Stimulated activated CD8-positive, alpha-beta memory T cell treated with anti-CD3 and anti-CD28 coated beads, Interleukin-4, amount 100 ng/mL, for 24 hours (primary cell): ENCODE data around the gene LRBA.
"Not testable (repeated sequence)": the region's sequence is repeated elsewhere in the genome, so short reads cannot be mapped to it uniquely, and the experiment has no call there.

ENCODE experiments used
- DNase-seq: peaks from one replicate; pipeline ENCODE4 v3.0.0-alpha.2; 2020; ENCODE audit warnings: low read depth

Gene LRBA

DNA sequence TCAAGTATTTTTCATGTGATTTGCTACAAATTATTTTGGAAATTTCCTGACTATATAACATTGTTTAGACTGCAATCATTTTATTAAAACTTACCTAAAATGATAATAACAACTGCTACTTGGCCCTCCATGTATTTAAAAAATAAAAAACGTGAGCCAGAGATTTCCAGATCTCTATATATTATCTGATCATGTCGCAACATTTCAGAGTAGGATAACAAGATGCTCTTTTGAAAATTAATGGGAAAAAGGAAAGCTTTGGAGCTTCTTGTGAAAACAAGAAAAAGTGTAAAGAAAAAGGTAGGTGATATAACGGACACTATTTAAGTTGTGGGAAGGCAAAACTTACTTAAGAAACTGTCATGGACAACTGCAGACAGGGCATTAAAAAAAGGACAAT lies 448.0 kb downstream of the LRBA start:
- DNase-seq = no peak

DNA sequence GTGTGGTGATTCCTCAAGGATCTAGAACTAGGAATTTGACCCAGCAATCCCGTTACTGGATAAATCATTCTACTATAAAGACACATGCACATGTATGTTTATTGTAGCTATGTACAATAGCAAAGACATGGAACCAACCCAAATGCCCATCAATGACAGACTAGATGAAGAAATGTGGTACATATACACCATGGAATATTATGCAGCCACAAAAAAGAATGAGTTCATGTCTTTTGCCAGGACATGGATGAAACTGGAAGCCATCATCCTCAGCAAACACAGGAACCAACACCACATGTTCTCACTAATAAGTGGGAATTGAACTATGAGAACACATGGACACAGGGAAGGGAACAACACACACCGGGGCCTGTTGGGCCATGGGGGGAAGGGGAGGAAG lies 450.1 kb downstream of the LRBA start:
- not testable (repeated sequence) for DNase-seq

DNA sequence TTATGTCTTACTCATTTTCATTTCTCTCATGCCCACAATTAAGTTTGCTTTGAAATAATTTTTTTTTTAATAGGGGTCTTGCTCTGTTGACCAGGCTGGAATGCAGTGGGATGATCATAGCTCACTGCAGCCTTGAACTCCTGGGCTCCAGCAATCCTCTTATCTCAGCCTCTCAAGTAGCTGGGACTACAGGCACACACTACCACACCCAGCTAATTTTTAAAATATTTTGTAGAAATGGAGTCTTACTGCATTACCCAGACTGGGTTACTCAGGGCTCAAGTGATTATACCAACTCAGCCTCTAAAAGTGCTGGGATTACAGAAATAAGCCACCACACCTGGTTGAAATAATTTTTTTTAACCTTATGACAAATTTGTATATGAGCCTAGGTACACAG lies 452.3 kb downstream of the LRBA start:
- DNase-seq = no peak

DNA sequence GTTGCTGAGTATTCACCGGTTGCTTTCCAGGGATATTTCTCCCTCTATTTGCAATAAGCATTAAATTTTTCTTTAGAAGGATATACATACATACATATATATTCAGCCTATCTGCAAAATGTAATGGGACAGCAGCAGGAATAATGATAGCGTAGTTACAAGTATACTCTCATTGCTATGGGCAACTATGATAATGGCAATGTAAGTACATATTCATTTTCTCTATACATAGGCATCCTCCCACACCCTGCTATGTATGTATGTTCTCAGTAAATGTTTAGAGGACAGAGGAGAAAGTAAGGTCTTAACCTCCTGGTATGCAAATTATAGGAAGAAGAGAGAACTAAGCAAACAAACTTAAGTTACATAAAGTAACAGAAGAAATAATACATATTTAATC lies 452.8 kb downstream of the LRBA start:
- no peak for DNase-seq

DNA sequence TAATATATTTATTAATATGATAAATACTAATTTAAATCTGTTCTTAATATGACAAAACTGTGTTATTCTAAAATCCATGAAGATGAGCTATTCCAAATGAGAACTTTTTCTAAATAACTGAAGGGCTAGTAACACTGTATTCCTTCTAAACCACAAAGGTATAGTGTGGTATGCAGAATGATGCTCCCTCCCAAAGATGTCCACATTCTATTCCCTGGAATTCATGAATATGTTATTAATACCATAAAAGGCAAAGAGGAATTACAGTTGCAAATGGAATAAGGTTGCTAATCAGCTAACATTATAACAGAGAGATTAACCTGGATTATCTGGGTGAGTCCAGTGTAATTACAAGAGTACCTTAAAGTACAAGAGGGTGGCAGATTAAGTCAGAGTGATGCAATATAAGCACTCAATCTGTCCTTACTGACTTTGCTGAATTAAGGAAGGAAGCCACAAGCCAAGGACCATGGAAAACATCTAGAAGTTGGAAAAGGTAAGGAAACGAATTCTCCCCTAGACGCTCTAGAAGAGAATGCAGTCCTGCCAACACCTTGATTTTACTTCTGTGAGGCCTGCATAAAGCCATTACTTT lies 453.8 kb downstream of the LRBA start:
- DNase-seq = no peak

DNA sequence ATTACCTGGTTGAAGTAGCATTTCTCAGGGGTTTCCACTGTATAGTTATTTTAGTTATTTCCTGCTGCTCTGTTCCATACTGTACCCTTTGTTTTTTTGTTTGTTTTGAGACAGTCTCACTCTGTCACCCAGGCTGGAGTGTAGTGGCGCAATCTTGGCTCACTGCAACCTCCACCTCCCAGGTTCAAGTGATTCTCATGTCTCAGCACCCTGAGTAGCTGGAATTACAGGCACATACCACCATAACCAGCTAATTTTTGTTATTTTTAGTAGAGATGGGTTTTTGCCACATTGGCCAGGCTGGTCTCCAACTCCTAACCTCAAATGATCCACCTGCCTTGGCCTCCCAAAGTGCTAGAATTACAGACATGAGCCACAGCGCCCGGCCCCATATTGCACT lies 457.3 kb downstream of the LRBA start:
- DNase-seq = not testable (repeated sequence)

DNA sequence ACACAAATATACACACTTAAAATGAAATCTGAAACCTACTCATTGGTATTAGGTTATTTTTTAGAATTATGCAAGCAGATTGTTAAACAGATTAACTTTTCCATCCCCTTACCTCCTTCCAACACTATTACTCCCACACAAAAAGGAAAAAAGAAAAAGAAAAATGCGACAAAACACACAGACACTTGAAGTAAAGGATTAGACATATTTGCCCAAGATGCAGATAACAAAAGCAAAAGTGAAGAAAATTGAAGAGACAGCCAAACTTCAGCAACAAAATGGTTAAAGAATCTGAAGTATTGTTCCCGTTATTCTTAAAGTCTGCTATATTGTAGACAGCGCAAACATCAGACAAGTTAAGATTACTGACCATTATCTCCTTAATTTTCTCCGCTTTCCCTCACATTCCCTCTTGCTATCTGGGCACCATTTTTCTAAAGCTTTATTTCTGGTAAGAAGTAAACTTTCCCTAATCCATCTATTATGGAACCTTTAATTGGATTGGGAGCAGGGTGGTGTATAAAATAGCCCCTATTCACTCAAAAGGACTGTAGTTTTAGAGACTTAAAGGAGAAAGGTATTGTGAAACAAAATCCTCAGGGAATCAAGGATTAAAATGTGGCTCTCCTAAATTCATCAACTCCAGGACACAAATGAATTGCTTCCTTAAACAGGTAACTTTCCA lies 467.8 kb downstream of the LRBA start:
- no peak for DNase-seq

DNA sequence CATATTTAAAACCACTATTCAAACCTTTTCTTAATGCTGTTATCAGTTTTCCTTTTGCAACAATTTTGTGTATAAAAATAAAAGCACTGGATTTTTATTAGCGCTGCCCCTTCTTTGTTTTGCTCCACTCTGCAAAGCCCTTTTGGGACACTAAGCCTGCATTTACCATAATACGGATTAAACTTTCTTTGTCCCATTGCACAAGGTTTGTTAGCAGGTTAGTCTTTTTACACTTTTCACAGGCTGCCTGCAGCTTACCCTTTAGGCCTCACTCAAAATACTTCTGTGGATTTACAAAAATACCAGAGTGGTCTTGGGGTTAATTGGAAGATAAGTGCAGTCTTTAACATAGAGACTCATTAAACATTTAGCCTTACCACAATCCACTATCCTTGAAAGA lies 468.8 kb downstream of the LRBA start:
- DNase-seq = no peak

DNA sequence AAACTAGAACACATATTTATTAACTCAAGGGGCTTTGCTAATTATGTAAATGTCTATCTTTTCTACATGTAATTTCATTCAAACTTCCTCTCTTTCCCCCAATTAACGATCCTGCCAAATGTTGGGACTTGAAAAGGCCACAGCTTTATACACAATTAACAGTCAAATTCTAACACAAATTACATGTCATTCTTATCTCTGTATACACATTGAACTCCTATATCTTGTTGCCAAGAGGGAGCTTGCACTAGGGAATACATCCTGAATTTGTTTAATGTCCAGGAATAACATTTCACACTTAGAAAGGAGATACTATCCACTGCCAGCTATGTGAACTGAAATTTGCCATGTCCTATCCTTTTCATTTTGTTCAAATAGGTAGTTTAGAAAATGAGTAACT lies 472.0 kb downstream of the LRBA start:
- DNase-seq = no peak

DNA sequence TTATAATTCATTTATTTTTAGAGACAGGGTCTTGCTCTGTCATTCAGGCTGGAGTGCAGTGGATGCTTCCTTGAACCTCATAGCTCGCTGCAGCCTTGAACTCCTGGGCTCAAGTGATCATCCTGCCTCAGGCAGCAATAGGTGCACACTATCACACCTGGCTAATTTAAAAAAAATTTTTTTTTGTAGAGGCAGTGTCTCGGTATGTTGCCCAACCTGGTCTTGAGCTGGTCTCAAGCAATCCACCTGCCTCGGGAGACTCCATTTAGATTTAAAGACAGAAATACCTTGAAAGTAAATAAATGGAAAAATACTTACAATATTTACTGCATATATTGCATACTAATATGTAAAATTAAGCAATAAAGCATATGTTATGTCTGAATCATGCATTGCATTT lies 473.4 kb downstream of the LRBA start:
- DNase-seq = no peak

DNA sequence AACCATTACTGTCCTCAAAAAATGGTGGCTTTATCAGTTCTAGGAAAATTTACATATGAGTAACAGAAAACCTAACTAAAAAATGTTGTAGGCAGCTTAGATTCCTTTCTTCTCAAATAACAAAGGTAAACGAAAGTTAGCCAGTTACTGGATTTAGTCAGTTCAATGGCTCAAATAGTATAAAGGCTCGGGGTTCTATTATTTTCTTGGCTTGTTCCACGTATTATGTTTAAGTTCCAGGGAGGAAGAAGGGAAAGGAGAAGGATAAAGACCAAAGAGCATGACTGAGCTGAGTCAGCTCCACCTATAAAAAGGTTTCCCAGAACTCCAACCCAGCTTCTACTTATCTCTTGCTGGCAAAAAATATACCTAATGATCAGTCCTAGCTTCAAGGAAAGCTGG lies 474.1 kb downstream of the LRBA start:
- no peak for DNase-seq

DNA sequence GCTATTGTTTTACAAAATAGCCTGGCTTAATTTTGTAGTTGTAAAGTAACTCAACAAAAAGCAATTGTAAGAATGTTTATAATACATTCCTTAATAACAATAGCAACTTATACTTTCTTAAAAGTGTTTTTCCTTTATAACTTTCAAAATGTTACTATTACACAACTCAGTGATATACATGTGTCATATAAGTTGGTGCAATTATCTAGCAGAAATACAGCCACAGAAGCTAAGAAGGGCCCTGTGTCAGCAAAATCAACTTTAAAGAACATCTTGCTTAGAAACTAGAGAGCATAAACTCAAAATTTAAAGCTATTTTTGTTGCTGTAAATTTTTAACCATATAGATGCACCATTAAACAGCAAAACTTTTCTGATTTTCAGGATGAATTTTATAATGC lies 474.5 kb downstream of the LRBA start:
- DNase-seq = no peak

DNA sequence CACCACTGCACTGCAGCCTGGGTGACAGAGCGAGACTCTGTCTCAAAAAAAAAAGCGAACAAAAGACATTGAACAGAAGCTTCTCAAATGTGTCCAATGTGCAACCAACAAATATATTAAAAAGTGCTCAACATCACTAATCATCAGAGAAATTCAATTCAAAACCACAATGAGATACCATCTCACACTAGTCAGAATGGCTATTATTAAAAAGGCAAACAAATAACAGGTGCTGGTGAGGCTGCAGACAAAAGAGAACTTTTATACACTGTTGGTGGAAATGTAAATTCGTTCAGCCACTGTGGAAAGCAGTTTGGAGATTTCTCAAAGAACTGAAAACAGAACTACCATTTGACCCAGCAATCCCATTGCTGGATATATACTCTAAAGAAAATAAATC lies 477.2 kb downstream of the LRBA start:
- not testable (repeated sequence) for DNase-seq

DNA sequence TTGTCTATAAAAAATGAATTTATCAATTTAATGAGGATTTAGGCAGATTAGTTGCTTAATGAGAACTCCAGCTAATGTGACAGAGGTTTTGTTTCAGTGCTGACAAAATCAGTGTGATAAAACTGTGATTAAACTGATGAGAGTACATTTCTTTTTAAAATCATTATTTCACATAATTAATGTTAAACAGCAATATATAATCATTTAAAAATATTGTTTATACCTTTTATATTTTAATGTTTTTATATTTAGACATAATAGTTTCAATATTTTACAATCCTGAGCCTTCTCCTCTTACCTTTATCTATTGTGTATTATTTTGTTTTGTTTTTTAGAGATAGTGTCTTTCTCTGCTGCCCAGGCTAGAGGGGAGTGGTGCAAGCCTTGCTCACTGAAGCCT lies 480.3 kb downstream of the LRBA start:
- DNase-seq = no peak

DNA sequence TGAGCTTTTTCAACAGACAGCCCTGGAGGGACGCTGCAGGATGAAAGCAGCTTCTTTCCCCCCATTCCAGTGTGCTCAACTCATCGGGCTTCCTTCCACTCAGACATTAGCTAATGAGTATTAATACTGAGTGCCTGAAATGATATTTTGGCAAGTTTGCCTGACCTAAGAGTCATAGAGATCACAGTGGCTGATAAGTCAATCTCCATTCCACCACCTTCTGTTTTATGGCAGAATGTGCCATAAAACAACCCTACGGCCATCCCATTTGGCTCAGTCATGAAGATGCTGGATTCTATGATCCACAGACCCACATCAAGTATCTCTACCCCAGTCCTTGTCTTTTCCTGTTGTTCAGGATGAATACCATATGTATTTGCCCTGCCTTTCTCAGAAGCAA lies 481.4 kb downstream of the LRBA start:
- no peak for DNase-seq

DNA sequence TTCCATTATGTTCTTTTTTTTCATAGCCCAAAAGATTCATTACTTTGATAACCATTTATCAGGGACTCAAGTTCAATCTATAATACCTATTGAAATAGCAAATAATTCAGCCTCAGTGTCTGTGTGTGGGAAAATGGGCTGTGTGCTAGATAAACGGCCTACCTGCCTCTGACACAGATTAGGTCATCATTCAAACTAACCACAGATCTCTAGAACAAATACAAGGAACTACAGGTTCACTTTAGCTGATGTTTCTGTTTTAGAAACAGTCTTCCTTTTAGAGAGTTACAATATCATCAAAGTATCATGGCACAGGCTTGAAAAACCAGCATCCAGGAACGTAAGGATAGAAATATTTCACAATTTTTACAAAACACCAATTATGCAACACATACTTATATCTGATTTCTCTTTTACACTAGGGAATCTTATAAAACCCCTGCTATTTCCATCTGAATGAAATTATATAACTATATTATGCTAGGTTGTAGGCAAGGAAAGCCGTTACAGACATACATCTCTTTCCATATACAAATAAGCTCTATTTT lies 489.7 kb downstream of the LRBA start:
- no peak for DNase-seq

DNA sequence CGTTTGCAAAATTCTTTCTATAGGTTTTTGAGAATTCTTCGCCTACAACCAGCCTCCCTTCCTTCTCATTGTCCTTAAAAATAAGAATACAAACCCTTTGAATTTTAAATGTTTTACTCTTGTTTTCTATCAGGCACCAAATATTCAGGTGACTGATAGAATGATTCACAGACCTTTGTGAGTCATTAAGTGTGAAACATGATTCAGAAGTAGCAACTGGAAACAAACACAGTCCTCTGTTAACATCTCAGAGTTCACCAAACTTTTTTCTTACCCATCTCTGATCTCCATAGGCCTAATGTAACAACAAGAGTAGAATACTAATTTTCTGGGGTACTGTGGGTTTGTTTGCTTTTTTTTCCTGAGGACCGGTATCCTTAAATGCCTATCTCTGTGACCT lies 496.5 kb downstream of the LRBA start:
- DNase-seq = no peak

DNA sequence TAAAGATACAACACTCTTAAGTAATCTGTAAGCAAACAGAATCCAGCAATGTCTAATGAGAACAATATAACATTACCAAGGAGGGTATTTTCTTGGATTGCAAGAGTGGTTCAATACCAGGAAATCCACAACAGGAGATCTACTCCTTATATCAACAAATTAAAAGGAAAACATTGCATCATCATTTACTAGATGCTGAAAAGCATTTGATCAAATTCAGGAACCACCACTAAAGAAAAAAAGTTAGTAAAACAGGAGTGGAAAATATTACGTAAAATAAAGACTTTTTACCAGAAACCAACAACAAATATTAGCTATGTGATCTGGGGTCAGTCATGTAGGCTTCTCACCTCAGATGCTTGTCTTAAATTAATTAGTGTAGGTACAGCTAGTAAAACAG lies 499.9 kb downstream of the LRBA start:
- no peak for DNase-seq

DNA sequence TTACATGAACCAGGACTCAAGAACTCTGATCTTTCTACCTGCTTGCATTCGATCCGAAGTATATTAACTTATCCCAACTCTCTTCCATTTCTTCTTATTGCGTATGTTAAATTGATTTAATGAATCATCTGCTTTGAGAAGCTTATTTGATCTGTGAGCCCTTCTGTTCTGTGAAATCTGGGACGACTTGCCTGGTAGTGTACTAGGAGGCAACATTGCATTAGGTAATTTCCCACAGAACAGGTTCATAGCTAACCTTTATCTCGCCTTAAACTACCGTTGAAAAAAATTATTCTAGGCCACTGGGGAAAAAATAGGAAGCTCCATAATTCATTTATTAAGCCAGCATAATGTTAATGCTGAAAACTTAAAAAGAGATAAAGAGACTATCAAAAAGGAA lies 500.4 kb downstream of the LRBA start:
- DNase-seq = no peak

DNA sequence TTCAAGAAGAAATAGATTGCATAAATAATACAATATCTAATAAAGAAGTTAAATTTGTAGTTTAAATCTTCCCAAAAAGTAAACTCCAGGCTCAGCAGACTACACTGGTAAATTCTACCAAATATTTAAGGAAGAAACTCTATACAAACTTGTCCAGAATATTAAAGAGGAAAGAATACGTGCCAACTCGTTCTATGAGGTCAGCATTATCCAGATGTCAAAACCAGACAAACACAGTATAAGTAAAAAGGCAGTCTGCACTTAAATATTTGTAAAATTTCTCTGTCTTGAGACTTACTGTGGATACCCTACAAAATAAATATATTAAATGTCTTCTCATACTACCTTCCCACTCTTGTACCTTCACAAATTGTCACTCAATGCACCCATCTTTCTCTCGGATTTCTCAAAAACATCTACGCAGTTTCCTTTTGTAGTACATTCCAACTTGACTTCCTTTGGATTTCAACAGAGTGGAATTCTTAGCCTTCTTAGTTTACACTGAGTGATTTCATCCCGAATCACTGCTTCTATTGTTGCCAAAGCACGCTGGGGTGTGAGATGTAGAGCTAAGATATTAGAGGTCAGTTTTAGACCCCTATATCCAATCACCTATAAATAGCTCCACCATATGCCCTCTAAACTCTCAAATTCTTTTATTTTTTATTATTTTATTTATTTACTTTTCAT lies 504.8 kb downstream of the LRBA start:
- DNase-seq = no peak

DNA sequence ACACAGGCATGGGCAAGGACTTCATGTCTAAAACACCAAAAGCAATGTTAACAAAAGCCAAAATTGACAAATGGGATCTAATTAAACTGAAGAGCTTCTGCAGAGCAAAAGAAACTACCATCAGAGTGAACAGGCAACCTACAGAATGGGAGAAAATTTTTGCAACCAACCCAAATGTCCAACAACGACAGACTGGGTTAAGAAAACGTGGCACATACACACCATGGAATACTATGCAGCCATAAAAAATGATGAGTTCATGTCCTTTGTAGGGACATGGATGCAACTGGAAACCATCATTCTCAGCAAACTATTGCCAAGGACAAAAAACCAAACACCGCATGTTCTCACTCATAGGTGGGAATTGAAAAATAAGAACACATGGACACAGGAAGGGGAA lies 507.4 kb downstream of the LRBA start:
- DNase-seq = not testable (repeated sequence)

DNA sequence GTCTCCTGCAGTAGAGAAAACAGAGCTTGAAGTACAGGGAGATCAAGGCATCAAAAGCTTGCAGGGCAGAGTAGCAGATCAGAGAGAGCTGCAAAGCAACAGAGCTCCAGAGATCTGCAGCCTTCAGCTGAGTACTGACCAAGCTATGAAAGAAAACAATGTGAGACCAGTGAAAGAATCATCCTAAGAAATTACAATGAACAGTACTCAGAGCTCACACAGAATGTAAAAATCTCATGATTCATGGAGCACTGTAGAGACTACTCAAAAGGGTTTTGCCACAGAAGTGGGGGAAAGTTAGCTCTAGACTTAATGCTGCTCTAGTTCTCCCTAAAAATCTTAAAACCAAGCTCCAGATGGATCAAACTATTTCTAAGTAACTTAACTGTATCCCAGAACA lies 513.1 kb downstream of the LRBA start:
- no peak for DNase-seq

DNA sequence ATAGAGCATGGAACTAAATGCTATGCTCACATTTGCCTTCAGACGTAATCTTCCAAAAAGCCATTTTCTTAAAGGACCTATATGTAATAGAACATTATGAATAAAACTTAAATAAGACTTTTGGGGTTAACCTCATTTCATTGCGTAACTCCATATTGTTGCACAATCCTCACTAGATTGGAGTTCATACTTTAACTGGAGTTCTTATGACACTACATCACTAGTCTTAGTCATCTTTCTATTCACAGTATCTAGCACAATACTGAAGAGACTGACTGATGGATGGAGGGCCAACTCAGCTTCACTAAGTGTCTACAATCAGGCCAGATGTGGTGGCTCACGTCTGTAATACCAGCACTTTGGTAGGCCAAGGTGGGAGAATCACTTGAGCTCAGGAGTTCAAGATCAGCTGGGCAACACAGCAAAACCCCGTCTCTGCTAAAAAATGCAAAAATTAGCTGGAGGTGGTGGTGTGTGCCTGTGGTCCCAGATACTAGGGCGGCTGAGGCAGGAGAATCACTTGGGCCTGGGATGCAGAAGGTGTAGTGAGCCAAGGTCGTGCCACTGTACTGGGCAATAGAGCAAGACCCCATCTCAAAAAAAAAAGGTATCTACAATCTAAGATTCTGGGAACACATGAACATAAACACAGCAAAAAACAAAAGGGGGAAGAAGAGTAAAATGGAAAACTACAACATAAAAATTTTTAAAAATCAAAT lies 513.9 kb downstream of the LRBA start:
- no peak for DNase-seq
